Activated CD8-positive, alpha-beta T cell treated with anti-CD3 and anti-CD28 coated beads for 36 hours (primary cell): ENCODE results near the gene IL21R. TPM values are rescaled to one million over a fixed set of nuclear protein-coding genes. Genes with fewer than 3 reads are reported as not detected.

Source experiments
- ATAC-seq: fragments of 200-7000 bp; cut with Tn5 transposase; one replicate; pipeline ENCODE4 v1.10.0; 2021; ENCODE audit warnings: mild to moderate bottlenecking, moderate library complexity
- CTCF ChIA-PET: fragments of 350-600 bp; sonication (Branson Sonifier 250); formaldehyde crosslinking; loops from one replicate; lab custom pipeline; 2021; ENCODE audit warnings: antibody characterized with exemption; lab: Charles Lee
- POLR2A ChIA-PET: fragments of 350-600 bp; sonication (Branson Sonifier 250); formaldehyde crosslinking; loops from one replicate; lab custom pipeline; 2021; ENCODE audit warnings: antibody characterized with exemption; lab: Charles Lee
- DNase-seq: peaks from one replicate; pipeline ENCODE4 v3.0.0-alpha.2; 2020
- H3K27ac Mint-ChIP-seq: one replicate; pipeline ENCODE4 v1.8.0; 2021; ENCODE audit warnings: mild to moderate bottlenecking, mixed read lengths
- H3K27me3 Mint-ChIP-seq: one replicate; pipeline ENCODE4 v1.8.0; 2021; ENCODE audit warnings: mixed read lengths
- H3K36me3 Mint-ChIP-seq: one replicate; pipeline ENCODE4 v1.8.0; 2021; ENCODE audit warnings: low read depth, mixed read lengths
- H3K4me1 Mint-ChIP-seq: one replicate; pipeline ENCODE4 v1.8.0; 2021; ENCODE audit warnings: low read depth, mixed read lengths
- H3K4me3 Mint-ChIP-seq: one replicate; pipeline ENCODE4 v1.8.0; 2021; ENCODE audit warnings: mild to moderate bottlenecking, moderate library complexity, mixed read lengths
- H3K9me3 Mint-ChIP-seq: one replicate; pipeline ENCODE4 v1.8.0; 2021; ENCODE audit warnings: mixed read lengths
- CTCF ChIP-seq: fragments of 200-600 bp; IDR thresholded peaks from one replicate; pipeline ENCODE4 v1.8.0; 2022; ENCODE audit warnings: antibody characterized with exemption, mild to moderate bottlenecking
- intact Hi-C: fragments of 100-400 bp; cut with micrococcal nuclease; formaldehyde crosslinking; loops from one replicate; pipeline ENCODE4 v1.10.0; 2022
- total RNA-seq, 2 experiments: library from RNA; stranded (reverse); gene quantifications; one replicate each; pipeline ENCODE4 v1.2.3, GENCODE V29; 2021

Gene IL21R
- total RNA-seq, 2 experiments from 2014 or later, result 95.6 to 97.2 TPM

DNA sequence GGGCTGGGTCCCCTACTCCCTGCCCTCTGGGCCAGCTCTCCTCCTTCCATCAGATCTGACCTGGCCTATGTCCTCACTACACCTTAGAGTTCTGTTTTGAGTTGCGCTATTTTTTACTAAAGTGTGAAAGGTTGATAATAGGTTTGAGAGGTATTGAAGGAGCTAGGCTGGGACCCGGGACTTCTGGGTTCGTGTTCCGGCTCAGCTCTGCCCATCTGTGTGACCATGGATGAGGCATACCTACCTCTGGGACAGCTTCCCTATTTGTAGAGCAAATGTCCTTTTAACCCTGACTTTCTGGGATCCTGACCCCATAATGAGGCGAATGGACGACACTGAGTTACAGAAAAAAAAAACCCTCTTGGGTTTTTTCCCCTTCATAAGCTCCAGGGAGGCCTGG, 36.0 kb downstream of the IL21R start:
- no peak for TF ChIP-seq CTCF
- peaks cover 90% of the 10 kb centered on the region for H3K36me3 Mint-ChIP-seq
- no peaks in the 10 kb centered on the region for H3K9me3 Mint-ChIP-seq
- ChIA-PET POLR2A (interaction anchor here (0.8 to 2.7 kb wide), 7 partner anchors 9 to 120 kb away, joined by 3 to 8 read pairs (median 4); no protein-coding TSS in a partner anchor), CTCF (interaction anchor here (1.1 kb wide), 1 partner anchor 10 kb away, joined by 8 read pairs; no protein-coding TSS in a partner anchor)
- H3K4me3 Mint-ChIP-seq, result no peak overlapping the region
- H3K27ac Mint-ChIP-seq, result no peak overlapping the region
- intact Hi-C loops, result no loop called here
- DNase-seq (peak; percentile 0), ATAC-seq (no peak)
- peaks cover 14% of the 10 kb centered on the region for H3K4me1 Mint-ChIP-seq
- H3K27me3 Mint-ChIP-seq, result no peaks in the 10 kb centered on the region

- ATAC-seq (no peak), DNase-seq (peak; percentile 0)
- Mint-ChIP-seq H3K36me3 (peaks cover 90% of the 10 kb centered on the region), H3K9me3 (no peaks in the 10 kb centered on the region), H3K27ac (no peak overlapping the region), H3K4me1 (peaks cover 22% of the 10 kb centered on the region), H3K27me3 (no peaks in the 10 kb centered on the region), H3K4me3 (no peak overlapping the region)
- intact Hi-C loops, result no loop called here
- no peak for TF ChIP-seq CTCF
- POLR2A ChIA-PET, result interaction anchor here (0.7 to 8.3 kb wide), 5 partner anchors 8 to 32 kb away, joined by 3 to 85 read pairs (median 8); no protein-coding TSS in a partner anchor
- CTCF ChIA-PET, result no interaction called here
Observed at GRCh38 chr16:27439271-27440018, 37.5 kb downstream of the IL21R start.

DNA sequence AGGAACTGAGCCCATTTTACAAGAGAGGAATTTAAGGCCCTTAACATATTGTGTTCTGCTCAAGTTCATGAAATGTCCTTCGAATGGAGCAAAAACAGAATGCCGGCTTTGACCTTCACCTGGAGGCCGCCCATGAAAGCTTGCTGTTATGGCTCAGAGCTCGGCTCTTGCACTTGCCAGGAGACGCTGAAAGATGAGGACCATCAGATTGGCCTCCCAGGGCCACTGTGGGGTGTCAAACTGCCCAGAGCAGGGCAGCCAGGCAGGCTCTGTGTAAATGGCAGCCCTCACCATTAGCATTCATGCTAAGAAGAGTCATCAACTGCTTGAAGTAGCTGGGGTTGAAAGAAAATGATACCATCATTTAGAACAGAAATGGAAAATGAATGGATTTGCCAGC, 39.3 kb downstream of the IL21R start:
- no peaks in the 10 kb centered on the region for H3K9me3 Mint-ChIP-seq
- no peak overlapping the region for H3K4me3 Mint-ChIP-seq
- H3K36me3 Mint-ChIP-seq, result peaks cover 92% of the 10 kb centered on the region
- no peak for ATAC-seq
- CTCF ChIA-PET, result interaction anchor here (1.4 kb wide), 1 partner anchor 260 kb away, joined by 3 read pairs; no protein-coding TSS in a partner anchor
- no peaks in the 10 kb centered on the region for H3K27me3 Mint-ChIP-seq
- DNase-seq, result no peak
- no peak for TF ChIP-seq CTCF
- POLR2A ChIA-PET, result interaction anchor here (0.8 to 8.3 kb wide), 5 partner anchors 9 to 124 kb away, joined by 3 to 85 read pairs (median 8); no protein-coding TSS in a partner anchor
- peak overlapping the region; percentile 27 for H3K27ac Mint-ChIP-seq
- intact Hi-C loops, result no loop called here
- H3K4me1 Mint-ChIP-seq, result peaks cover 39% of the 10 kb centered on the region

GRCh38 chr16:27441998-27442397, 40.0 kb downstream of the IL21R start:
- intact Hi-C loops, result no loop called here
- TF ChIP-seq CTCF, result no peak
- no peak overlapping the region for H3K4me3 Mint-ChIP-seq
- peaks cover 45% of the 10 kb centered on the region for H3K4me1 Mint-ChIP-seq
- H3K9me3 Mint-ChIP-seq, result peaks cover 2% of the 10 kb centered on the region
- H3K36me3 Mint-ChIP-seq, result peaks cover 91% of the 10 kb centered on the region
- POLR2A ChIA-PET, result interaction anchor here (0.6 to 8.3 kb wide), 3 partner anchors 8 to 39 kb away, joined by 3 to 85 read pairs (median 13); no protein-coding TSS in a partner anchor
- DNase-seq, result no peak
- CTCF ChIA-PET, result interaction anchor here (1.4 kb wide), 1 partner anchor 261 kb away, joined by 3 read pairs; no protein-coding TSS in a partner anchor
- no peaks in the 10 kb centered on the region for H3K27me3 Mint-ChIP-seq
- ATAC-seq, result no peak
- no peak overlapping the region for H3K27ac Mint-ChIP-seq

- ATAC-seq (no peak), DNase-seq (no peak)
- CTCF ChIA-PET, result no interaction called here
- POLR2A ChIA-PET, result interaction anchor here (0.8 to 8.3 kb wide), 4 partner anchors 13 to 208 kb away, joined by 3 to 85 read pairs (median 12); no protein-coding TSS in a partner anchor
- H3K27me3 Mint-ChIP-seq, result no peaks in the 10 kb centered on the region
- TF ChIP-seq CTCF, result no peak
- H3K9me3 Mint-ChIP-seq, result peaks cover 5% of the 10 kb centered on the region
- H3K4me1 Mint-ChIP-seq, result peaks cover 66% of the 10 kb centered on the region
- H3K4me3 Mint-ChIP-seq, result no peak overlapping the region
- peaks cover 89% of the 10 kb centered on the region for H3K36me3 Mint-ChIP-seq
- peak overlapping the region; percentile 51 for H3K27ac Mint-ChIP-seq
- intact Hi-C loops, result no loop called here
Observed at GRCh38 chr16:27444015-27444414, 42.0 kb downstream of the IL21R start.
